HepG2 (cell line): ENCODE results near the gene MYLK. TPM values are rescaled to one million over a fixed set of nuclear protein-coding genes. Genes with fewer than 3 reads are reported as not detected.
A peak's percentile ranks its signal among the peaks of the same experiment; 100 is the strongest.

Experiments used
- FOXA1 ChIP-seq, 2 experiments: fragments of 450-650 bp in 1 of 2; sonication (generic) in 1 of 2; formaldehyde crosslinking in 1 of 2; IDR thresholded peaks; 2 replicates each; pipeline versions ENCODE4 v1.4.0 to v1.6.1; 2016 to 2020; ENCODE audit warnings: missing genetic modification reagents in 1 of 2
- HNF4G ChIP-seq, 2 experiments: sonication (generic) in 1 of 2; formaldehyde crosslinking in 1 of 2; IDR thresholded peaks; 2 replicates each; pipeline versions ENCODE4 v1.4.0 to v1.6.1; 2011 to 2020; ENCODE audit warnings: borderline replicate concordance in 2 of 2, low read depth in 2 of 2, mild to moderate bottlenecking in 2 of 2, low read length in 1 of 2, missing genetic modification reagents in 1 of 2, moderate library complexity in 1 of 2
- IKZF5 ChIP-seq: IDR thresholded peaks from 2 replicates; pipeline ENCODE4 v1.6.1; 2018; ENCODE audit warnings: missing genetic modification reagents, mild to moderate bottlenecking, missing compliant biosample characterization
- KAT2B ChIP-seq: fragments of 150-350 bp; IDR thresholded peaks from 2 replicates; pipeline ENCODE4 v1.6.1; 2014; ENCODE audit warnings: low read depth, low read length, borderline replicate concordance
- KAT8 ChIP-seq: IDR thresholded peaks from 2 replicates; pipeline ENCODE4 v1.6.1; 2016; ENCODE audit warnings: missing genetic modification reagents, missing compliant biosample characterization
- KLF16 ChIP-seq, 2 experiments: sonication (generic) in 1 of 2; formaldehyde crosslinking in 1 of 2; IDR thresholded peaks; 2 replicates each; pipeline versions ENCODE4 v1.6.1 to v1.8.0; 2016 to 2023; ENCODE audit warnings: missing genetic modification reagents in 2 of 2, missing compliant biosample characterization in 1 of 2
- NCOA1 ChIP-seq: sonication (generic); formaldehyde crosslinking; IDR thresholded peaks from 2 replicates; pipeline ENCODE4 v1.9.0; 2021; ENCODE audit warnings: missing genetic modification reagents
- PHF5A ChIP-seq: IDR thresholded peaks from one replicate; pipeline ENCODE4 v1.6.1; 2018; ENCODE audit warnings: low read depth, missing genetic modification reagents; ENCODE audit not compliant: unreplicated experiment
- POGZ ChIP-seq: sonication (generic); formaldehyde crosslinking; IDR thresholded peaks from 2 replicates; pipeline ENCODE4 v1.4.0; 2020; ENCODE audit warnings: mild to moderate bottlenecking, missing genetic modification reagents
- PRDM10 ChIP-seq: sonication (generic); formaldehyde crosslinking; IDR thresholded peaks from 2 replicates; pipeline ENCODE4 v1.4.0; 2020; ENCODE audit warnings: low read depth, missing genetic modification reagents
- REXO4 ChIP-seq: sonication (generic); formaldehyde crosslinking; IDR thresholded peaks from 2 replicates; pipeline ENCODE4 v1.8.0; 2022; ENCODE audit warnings: missing genetic modification reagents, mild to moderate bottlenecking, borderline replicate concordance
- SIX1 ChIP-seq: sonication (generic); formaldehyde crosslinking; IDR thresholded peaks from 2 replicates; pipeline ENCODE4 v1.4.0; 2020; ENCODE audit warnings: missing genetic modification reagents, borderline replicate concordance
- ZBTB37 ChIP-seq: sonication (generic); formaldehyde crosslinking; IDR thresholded peaks from 2 replicates; pipeline ENCODE4 v1.4.0; 2020; ENCODE audit warnings: mild to moderate bottlenecking, missing genetic modification reagents
- ZBTB39 ChIP-seq: sonication (generic); formaldehyde crosslinking; IDR thresholded peaks from 2 replicates; pipeline ENCODE4 v1.5.0; 2020; ENCODE audit warnings: missing genetic modification reagents
- ZNF101 ChIP-seq: sonication (generic); formaldehyde crosslinking; IDR thresholded peaks from 2 replicates; pipeline ENCODE4 v1.4.0; 2020; ENCODE audit warnings: mild to moderate bottlenecking, low read depth, missing genetic modification reagents, borderline replicate concordance
- ZNF282 ChIP-seq: fragments of 450-650 bp; IDR thresholded peaks from 2 replicates; pipeline ENCODE4 v1.6.1; 2018; ENCODE audit not compliant: partially characterized antibody
- ZNF547 ChIP-seq: sonication (generic); formaldehyde crosslinking; IDR thresholded peaks from 2 replicates; pipeline ENCODE4 v1.5.1; 2020; ENCODE audit warnings: mild to moderate bottlenecking, missing genetic modification reagents
- ZNF614 ChIP-seq: IDR thresholded peaks from 2 replicates; pipeline ENCODE4 v1.6.1; 2018; ENCODE audit warnings: missing biosample characterization, missing genetic modification reagents, inconsistent platforms, borderline replicate concordance
- ZNF776 ChIP-seq: sonication (generic); formaldehyde crosslinking; IDR thresholded peaks from 2 replicates; pipeline ENCODE4 v1.4.0; 2020; ENCODE audit warnings: mild to moderate bottlenecking, missing genetic modification reagents
- polyA plus RNA-seq, 8 experiments: library from polyadenylated mRNA; depleted of rRNA in 3 of 8; stranded (reverse) in 7 of 8; unstranded in 1 of 8; fragments of >200 nt; fragmentation: Illumina TruSeq in 4 of 8; extraction: Trizol in 4 of 8; gene quantifications; 2 replicates each; pipeline versions ENCODE4 v1.2.1 to v1.2.3, GENCODE V29; 2011 to 2016; ENCODE audit warnings: low read depth in 4 of 8, missing spikeins in 1 of 8, mixed read lengths in 1 of 8; ENCODE audit not compliant: insufficient read depth in 1 of 8
- total RNA-seq, 5 experiments: library from RNA; depleted of rRNA; stranded (reverse); fragments of >200 nt; fragmentation: Illumina TruSeq; extraction: Trizol; gene quantifications; 2 replicates each; pipeline ENCODE4 v1.2.3, GENCODE V29; 2016; ENCODE audit warnings: low read depth in 1 of 5

The MYLK gene
- total and polyA plus RNA-seq, 2 of the 13 experiments (the other 11 are each of a cell fraction or from before 2014, with no cell fraction given) = 10.6 to 34.9 TPM

GRCh38 chr3:123605789-123606234, 278.3 kb downstream of the MYLK start (continued):
- TF ChIP-seq ZNF101 (no peak), POGZ (CRISPR knock-in tag) (peak; percentile 88), NCOA1 (0 out of 2 replicates have a peak, but pooled peaks have one; percentile 52), ZBTB37 (CRISPR knock-in tag) (no peak), ZBTB39 (CRISPR knock-in tag) (peak; percentile 99), ZNF282 (no peak), IKZF5 (peak; percentile 85), SIX1 (CRISPR knock-in tag) (no peak; the same call in 1 of the 2 replicates), ZNF776 (CRISPR knock-in tag) (no peak), REXO4 (no peak), ZNF547 (CRISPR knock-in tag) (no peak), KLF16 (CRISPR knock-in tag; IDR thresholded peaks at IDR 0.05) (peak in 1 of 2 experiments; percentile 41; a peak in 1 of 4 replicates), KAT2B (no peak), HNF4G (IDR thresholded peaks at IDR 0.05; ENCODE audit: borderline replicate concordance, low read depth, low read length) (peak; percentile 100), HNF4G (CRISPR knock-in tag; IDR thresholded peaks at IDR 0.05; ENCODE audit: borderline replicate concordance, low read depth) (peak; percentile 98), FOXA1 (IDR thresholded peaks at IDR 0.05) (no peak), FOXA1 (CRISPR knock-in tag; IDR thresholded peaks at IDR 0.05) (peak; percentile 86), PHF5A (CRISPR knock-in tag) (peak; percentile 47), KAT8 (peak; percentile 83), ZNF614 (CRISPR knock-in tag) (peak; percentile 98), PRDM10 (CRISPR knock-in tag) (no peak)
